Activated CD8-positive, alpha-beta memory T cell treated with anti-CD3 and anti-CD28 coated beads for 36 hours (primary cell): Measurements from ENCODE around the gene ERMN. TPM values are rescaled to one million over a fixed set of nuclear protein-coding genes. Genes with fewer than 3 reads are reported as not detected.

ENCODE experiments used
- CTCF ChIA-PET: fragments of 350-600 bp; sonication (Branson Sonifier 250); formaldehyde crosslinking; loops from one replicate; lab custom pipeline; 2021; ENCODE audit warnings: antibody characterized with exemption; lab: Charles Lee
- POLR2A ChIA-PET: fragments of 350-600 bp; sonication (Branson Sonifier 250); formaldehyde crosslinking; loops from one replicate; lab custom pipeline; 2021; ENCODE audit warnings: antibody characterized with exemption; lab: Charles Lee
- total RNA-seq, 2 experiments: library from RNA; stranded (reverse); gene quantifications; one replicate each; pipeline ENCODE4 v1.2.3, GENCODE V29; 2021

ERMN gene
- total RNA-seq, 2 experiments from 2014 or later = 0.57 to 0.82 TPM

DNA sequence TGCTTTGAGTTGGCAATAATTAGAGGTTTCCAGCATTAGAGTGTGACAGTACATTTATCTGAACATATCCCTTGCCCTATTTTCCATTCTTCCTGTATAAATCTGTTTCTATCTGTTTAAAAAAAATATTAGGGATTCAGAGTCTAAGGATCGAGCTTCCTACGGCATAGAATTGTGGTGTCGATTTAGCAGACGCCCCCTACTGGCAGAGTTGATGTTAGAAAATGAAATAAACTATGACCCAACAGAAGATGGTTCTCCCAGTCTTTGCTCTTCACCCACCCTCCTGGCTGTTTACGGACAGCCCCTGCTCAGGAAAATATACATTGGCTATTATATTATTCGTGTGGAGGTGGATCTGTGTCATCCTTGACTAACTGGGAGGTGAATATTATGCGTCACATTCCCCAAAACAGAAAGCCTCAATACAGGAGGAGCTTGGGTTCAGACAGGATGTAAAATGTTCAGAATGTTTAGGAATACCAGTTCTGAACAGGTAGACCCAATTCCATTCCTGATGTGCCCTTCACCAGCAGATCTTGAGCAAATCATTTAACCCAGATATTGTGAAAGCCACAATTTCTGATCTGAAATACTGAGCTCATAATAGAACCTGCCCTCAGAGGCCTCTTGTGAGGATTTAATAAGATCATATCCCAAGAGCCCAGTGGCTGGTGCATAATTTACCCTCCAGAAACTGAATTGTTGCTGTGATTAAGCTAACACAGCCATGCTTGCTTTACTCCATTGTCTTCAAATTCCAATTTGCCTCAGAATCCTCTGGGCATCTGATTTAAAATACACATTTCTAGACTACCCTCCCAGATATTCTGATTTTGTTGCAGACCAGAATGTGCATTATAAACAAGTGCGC, 10.8 kb upstream of the ERMN start:
- ChIA-PET POLR2A (interaction anchor here (1.0 kb wide), 1 partner anchor 82 kb away, joined by 3 read pairs; no protein-coding TSS in a partner anchor), CTCF (interaction anchor here (0.9 to 2.4 kb wide), 11 partner anchors 9 to 158 kb away, joined by 3 to 9 read pairs (median 4); partner anchors contain the start of gene ERMN)

DNA sequence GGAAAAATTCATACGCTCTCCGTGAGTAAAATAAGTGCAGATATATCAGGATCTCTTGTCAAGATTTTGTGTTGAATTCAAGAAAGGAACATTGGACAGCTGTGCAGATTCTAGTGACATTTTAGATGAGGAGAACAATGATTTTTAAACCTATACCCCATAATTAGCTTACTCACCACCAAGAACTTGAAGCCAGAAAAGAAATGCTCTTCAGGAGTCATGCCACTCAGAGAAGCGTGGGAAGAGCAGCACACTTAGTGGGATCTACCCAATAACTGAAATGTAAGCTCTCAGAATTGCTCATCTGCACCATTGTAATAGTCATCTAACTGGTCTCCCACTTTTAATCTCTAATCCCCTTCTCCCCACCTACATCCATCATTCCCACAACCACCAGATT, 9.2 kb upstream of the ERMN start:
- ChIA-PET POLR2A (interaction anchor here (1.0 kb wide), 1 partner anchor 87 kb away, joined by 3 read pairs; no protein-coding TSS in a partner anchor), CTCF (interaction anchor here (0.9 to 2.4 kb wide), 5 partner anchors 8 to 163 kb away, joined by 3 to 9 read pairs (median 3); no protein-coding TSS in a partner anchor)

DNA sequence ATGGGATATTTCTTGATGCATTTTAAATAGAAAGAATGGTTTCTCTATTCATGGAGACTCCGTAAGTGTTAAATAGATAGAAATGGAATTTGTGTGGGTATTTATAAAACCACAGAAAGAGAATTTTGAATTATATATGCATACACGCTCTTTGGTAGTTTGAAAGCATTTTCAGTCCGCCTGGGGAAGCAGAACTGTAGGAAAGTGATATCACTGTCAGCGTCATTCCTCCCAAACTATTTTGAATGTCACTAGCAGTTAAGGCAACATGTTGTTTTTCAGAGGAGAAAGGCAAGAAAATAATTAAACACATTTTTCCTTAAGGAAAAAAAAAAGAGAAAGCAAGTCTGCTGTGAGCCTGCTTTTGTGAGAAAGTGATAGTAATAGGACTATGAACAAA, 8.7 kb upstream of the ERMN start:
- POLR2A ChIA-PET = interaction anchor here (1.0 kb wide), 1 partner anchor 87 kb away, joined by 3 read pairs; no protein-coding TSS in a partner anchor
- CTCF ChIA-PET = interaction anchor here (0.9 to 2.5 kb wide), 7 partner anchors 7 to 164 kb away, joined by 3 to 9 read pairs (median 5); no protein-coding TSS in a partner anchor

DNA sequence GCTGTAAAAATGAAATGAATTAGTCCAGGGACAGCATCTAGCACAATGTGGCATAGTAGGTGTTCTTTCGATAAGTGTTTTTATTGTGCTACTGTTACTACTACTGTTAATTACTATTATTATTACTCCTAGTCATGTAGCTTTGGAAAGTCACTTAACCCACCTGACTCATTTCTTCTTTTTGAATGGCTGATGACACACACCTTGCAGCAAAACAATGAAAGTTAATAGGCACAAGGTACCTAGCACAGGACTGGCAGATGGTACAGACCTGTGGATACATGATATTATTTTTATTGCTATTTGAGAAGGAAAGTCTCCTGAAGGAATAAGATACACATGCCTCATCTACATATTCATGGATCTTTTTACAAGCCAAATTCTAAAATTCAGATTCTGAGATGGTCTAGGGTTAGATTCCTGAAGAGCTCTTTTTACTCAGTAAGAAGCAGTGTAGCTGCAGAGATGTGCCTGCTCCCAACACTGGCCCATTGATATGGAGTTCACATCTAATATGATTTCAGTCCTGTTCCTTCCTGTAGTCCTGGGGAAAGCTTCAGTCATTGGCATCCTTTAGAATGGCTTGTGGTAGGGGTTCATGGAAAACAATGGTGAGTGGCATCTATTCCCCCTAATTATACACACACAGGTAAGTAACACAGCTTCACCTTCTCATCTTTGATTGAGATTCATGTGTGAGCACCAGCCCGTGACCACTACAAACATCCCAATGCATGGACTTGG, 7.9 kb upstream of the ERMN start:
- ChIA-PET POLR2A (interaction anchor here (2.1 kb wide), 1 partner anchor 88 kb away, joined by 6 read pairs; no protein-coding TSS in a partner anchor), CTCF (interaction anchor here (1.2 to 2.5 kb wide), 5 partner anchors 17 to 165 kb away, joined by 3 to 7 read pairs (median 5); no protein-coding TSS in a partner anchor)

DNA sequence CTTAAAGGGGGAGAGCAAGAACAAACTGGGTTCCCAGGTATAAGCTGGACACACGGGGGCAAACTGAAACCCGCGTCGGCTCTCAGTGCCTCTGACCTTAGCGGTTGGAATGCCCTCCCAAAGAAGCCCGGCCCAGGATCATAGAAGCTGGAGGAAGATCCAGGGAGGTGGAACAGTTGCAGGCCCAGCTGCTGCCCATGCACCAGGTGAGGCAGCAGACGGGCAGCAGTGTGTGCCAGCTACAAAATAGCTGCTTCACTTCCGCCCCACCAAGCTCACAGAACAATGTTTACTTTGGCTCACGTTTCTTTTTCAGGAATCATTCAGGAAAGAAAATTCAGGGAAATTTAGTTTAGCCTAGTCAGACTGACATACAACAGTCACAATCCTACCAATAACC, 3.9 kb upstream of the ERMN start:
- CTCF ChIA-PET = interaction anchor here (0.6 to 1.0 kb wide), 3 partner anchors 27 to 299 kb away, joined by 3 read pairs; partner anchors contain the start of gene ACVR1C
- POLR2A ChIA-PET = no interaction called here

DNA sequence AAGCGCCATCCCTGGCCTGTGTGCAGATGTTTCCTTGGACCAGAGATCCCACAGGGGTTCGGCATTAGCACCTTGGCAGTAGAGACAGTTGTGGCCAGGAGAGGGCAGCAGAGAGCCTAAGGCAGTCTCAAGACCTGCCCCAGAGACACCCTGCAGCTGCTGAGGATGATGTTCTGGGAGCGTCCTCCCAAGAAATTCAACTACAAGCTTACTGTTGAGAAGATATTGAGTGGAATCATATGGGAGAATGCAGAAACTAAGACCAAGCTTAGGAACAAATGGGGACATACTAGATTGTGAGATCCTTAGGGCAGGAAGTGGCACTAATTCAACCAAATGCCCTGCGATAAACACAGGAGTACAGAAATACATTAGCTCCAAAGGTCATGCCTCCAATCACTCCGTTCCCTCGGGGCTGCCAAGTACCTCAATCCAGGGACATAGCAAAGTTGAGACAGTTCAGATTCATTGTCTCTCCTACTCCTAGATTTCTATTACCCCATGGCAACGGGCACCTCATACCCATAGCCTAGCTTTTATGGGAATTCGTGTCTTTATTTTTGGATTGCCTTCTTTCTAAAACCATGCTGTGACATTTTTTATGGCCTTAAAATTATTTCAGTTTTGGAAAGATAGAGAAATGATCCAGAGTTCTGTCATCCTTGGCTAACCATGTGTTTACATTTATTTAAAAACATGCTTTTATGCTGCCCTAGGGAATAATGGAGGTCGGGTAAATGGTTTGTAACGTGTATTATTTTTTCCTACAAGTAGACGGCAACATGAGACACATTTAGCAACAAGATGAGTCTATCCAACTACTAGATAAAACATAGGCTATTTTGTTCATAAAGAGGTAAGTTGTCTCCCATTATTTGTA, 2.2 kb upstream of the ERMN start:
- POLR2A ChIA-PET = interaction anchor here (0.6 to 1.8 kb wide), 7 partner anchors 14 to 116 kb away, joined by 3 to 7 read pairs (median 4); partner anchors contain the start of gene CYTIP
- CTCF ChIA-PET = interaction anchor here (0.6 to 2.5 kb wide), 30 partner anchors 8 to 228 kb away, joined by 3 to 20 read pairs (median 3); no protein-coding TSS in a partner anchor

DNA sequence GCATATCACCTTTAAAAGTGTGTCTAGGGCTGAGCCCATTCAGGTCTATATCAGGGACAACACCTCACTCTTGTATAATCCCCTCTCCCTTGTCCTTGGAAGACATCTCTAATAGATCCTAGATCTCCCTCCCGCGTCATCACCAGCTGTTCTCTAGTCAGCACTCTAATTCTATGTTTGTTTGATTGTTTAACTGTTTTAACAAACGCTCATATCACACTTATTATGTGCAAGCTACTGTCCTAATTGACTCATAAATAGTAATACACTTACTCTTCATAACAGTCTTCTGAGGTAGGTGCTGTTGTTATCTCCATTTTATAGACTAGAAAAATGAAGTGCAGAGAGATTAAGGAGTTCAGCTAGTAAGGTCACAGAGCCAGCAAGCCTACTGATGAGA, 1.6 kb upstream of the ERMN start:
- ChIA-PET CTCF (interaction anchor here (0.6 to 2.5 kb wide), 29 partner anchors 8 to 228 kb away, joined by 3 to 20 read pairs (median 3); no protein-coding TSS in a partner anchor), POLR2A (interaction anchor here (1.0 to 1.8 kb wide), 6 partner anchors 83 to 116 kb away, joined by 3 to 7 read pairs (median 4); partner anchors contain the start of gene CYTIP)

DNA sequence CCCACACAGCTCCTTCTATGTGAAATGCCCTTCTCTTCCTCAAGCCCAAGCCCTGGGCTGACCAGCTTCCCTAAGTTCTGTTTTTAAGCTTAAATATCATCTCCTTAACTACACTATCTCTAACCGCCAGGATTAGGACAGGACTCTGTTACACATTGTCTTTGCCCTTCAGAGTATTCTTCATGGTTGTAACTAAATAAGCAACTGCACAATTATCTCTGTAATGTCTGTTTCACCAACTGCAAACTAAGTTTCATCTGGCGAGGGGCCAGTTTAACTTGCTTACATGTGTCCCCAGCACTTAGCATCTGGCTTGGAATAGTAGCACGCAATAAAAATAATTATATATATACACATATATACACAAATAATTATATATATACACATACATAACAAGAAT, 1.1 kb upstream of the ERMN start:
- POLR2A ChIA-PET = interaction anchor here (1.0 to 1.4 kb wide), 4 partner anchors 84 to 114 kb away, joined by 3 to 4 read pairs (median 3); no protein-coding TSS in a partner anchor
- CTCF ChIA-PET = interaction anchor here (0.6 to 2.5 kb wide), 12 partner anchors 9 to 212 kb away, joined by 3 to 20 read pairs (median 6); no protein-coding TSS in a partner anchor

DNA sequence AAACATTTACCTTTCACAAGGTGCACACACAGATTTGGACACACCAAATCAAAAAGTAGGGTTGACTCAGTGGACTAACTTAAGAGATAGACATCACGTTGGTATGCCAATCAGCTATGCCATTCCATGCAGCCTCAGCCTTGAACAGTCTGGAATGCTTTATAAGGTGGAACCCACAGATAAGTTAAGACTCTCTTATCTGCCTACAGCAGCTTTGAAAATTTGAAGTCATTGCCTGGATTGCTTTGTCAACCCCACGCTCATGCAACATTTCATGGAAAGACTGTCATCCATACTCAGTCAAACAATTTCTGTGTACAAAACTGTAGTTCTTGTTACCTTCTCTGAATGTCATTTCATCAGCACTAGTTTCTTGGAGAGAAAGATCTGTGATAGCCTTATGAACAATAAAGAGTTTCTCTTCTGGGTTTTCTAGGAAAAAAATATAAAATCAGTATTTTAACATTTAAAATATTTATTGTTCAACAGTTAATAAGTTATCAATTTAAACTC, 1.2 kb downstream of the ERMN start:
- CTCF ChIA-PET = interaction anchor here (1.2 to 1.5 kb wide), 2 partner anchors 22 to 304 kb away, joined by 3 to 4 read pairs; partner anchors contain the start of gene ACVR1C

DNA sequence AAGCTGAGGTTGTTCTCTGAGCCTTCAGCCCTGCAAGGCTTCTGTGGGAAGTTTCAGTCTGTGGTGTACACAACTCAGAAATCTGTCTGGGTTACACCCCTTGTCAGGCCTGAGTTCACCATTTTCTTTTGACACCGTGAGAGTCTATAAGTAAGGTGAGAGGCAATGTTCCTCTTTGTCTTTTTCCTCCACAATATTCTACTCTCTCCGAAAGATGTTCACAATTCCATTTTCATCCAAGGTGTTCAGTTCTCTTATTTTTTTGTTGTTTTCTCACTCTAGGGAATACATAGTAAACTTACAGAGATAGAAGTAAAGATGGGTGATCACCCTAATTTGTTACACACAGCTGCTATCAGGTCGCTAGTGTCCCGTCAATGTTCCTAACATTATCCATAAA, 3.2 kb downstream of the ERMN start:
- POLR2A ChIA-PET = no interaction called here
- CTCF ChIA-PET = no interaction called here

More for the DNA sequence above, 1.2 kb downstream of the ERMN start:
- POLR2A ChIA-PET = interaction anchor here (0.6 kb wide), 1 partner anchor 95 kb away, joined by 3 read pairs; no protein-coding TSS in a partner anchor

DNA sequence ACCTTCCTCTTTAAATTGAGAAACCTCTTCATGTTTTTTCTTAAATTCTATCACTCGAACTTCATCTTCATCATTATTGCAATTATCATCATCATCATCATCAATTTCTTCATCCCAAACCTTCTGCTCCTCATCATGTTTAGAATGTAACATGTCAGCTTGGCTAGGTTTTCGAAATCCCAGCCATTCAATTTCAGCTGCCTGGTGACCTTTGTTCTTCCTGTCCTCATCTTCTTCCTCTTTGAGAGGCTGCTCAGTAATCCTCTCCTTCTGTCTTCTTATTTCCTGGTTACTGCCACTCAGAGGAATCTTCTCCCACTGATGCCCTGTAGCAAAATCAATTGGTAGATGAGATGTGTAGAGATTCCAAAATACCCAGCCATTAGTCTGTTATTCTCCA, 4.2 kb downstream of the ERMN start:
- CTCF ChIA-PET = no interaction called here
- POLR2A ChIA-PET = no interaction called here

DNA sequence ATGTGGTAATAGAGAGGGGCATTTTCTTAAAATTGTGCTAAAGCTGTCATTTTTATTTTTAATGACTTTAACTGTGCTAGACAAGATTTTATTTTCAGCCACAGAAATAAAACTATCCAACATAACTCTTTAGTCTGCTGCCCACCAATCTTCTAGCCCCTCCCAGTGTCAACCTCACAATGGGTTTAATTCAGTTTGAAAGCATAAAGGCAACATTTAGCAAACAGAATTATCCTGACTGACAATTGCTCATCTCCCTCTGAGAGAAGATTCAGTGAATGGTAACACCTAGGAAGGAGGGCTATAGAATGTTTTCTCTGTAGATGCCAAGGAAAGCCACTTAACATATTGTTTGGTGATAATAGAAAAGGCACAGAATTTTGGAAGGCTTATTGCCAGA, 5.2 kb downstream of the ERMN start:
- ChIA-PET POLR2A (no interaction called here), CTCF (interaction anchor here (0.7 kb wide), 1 partner anchor 11 kb away, joined by 3 read pairs; no protein-coding TSS in a partner anchor)

DNA sequence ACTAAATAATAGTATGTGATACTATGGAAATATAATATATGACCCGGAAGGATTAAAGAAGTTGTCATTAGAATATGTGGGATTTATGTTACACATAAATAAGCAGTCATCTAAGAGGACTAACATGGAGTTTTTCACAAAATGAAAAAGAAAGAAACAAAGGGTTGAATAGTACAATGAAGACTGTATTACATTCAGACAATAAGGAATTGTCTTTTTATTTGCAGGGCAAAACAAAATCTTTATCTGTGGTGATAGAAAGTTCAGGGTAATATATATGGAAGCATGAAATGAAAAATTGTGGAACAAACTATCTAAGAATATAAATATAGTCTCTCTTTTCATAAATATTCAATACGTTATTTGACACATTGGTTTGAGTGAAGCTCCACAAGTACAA, 5.8 kb downstream of the ERMN start:
- ChIA-PET POLR2A (no interaction called here), CTCF (no interaction called here)

DNA sequence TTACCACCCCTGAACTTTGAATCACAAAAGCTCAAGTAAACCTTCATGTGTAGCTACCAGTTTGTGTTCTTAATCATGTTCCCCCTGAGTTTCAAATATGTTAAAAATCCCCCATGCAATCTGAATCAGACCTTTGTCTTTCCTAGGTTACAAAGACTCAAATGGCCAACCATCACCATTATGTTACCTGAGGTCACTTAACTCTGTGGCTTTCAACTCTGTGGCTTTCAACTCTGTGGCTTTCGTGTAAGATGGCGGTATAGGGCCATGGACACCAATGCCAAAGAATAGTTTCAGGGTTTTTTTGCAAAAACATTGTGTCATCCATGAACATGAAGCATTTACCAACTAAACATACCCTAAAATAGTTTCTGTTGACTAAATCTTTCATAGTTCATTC, 6.7 kb downstream of the ERMN start:
- ChIA-PET POLR2A (no interaction called here), CTCF (interaction anchor here (0.8 to 0.9 kb wide), 2 partner anchors 17 to 310 kb away, joined by 3 read pairs; partner anchors contain the start of gene ACVR1C)

DNA sequence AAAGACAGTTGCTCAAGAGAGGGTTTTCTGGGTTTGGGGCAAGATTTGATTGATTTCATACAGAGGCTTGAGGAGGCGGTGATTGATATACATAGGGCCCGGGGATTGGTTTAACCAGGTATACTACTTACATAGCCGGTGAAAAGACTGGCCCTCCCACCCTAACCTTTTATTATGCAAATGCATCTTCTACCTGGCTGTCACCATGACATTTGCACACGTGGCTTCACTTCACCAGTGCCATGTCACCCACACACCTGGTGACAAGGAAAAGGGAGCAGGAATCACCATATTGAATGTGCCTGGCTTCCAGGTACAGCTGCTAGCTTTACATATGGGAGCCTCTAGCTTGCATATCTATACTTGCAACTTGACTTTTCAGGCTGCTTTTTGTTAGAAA, 9.7 kb downstream of the ERMN start:
- ChIA-PET POLR2A (no interaction called here), CTCF (interaction anchor here (1.9 to 4.4 kb wide), 2 partner anchors 12 to 14 kb away, joined by 5 to 20 read pairs; no protein-coding TSS in a partner anchor)

DNA sequence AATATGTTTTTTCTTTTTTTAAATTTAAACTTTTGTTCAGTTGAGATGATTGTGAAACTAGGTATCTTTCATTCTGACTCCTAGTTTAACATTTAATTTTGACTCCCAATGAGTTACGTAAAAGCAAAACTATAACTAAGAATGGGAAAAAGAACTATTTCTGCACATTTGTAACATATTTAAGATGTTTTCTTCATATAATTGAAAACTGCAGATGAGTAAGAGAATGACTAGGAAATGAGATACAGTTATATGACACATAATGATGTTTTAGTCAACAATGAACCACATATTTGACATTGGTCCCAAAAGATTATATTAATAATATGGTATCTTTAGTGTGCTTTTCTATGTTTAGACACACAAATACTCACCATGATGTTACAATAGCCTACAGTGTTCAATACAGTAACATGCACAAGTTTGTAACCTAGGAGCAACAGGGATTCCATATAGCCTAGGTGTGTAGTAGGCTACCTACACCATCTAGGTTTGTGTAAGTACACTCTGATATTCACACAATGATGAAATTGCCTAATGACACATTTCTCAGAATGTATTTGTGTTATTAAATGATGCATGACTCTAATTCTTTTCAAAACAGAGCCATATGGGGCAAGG, 12.6 kb downstream of the ERMN start:
- ChIA-PET POLR2A (no interaction called here), CTCF (interaction anchor here (4.4 kb wide), 1 partner anchor 15 kb away, joined by 20 read pairs; no protein-coding TSS in a partner anchor)

DNA sequence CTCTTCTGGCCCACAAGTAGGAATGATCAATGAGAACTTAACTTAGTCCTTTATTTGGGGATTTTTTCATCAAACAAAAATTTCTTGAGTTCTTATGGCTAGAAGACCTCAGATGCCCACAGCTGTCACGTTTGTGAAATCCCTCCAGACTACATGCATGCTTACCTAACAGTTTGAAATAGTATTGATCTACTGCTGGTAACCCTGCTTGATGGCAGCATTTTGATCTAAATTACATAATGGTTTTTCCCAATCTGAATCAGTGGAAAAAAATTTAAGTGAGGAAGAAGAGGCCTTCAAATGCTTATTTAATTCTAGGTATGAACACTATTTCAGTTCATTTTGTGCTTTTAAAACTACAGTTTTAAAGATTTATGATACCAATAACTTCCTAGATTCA, 13.9 kb downstream of the ERMN start:
- POLR2A ChIA-PET = interaction anchor here (0.6 kb wide), 1 partner anchor 107 kb away, joined by 3 read pairs; no protein-coding TSS in a partner anchor
- CTCF ChIA-PET = no interaction called here
